Upper lobe of left lung (tissue), 6 donors: ENCODE data around the gene ASH1L. TPM values are rescaled to one million over a fixed set of nuclear protein-coding genes. Genes with fewer than 3 reads are reported as not detected.

Experiments
- ATAC-seq, 2 donors: fragments of 200-7000 bp; cut with Tn5 transposase; one replicate each; pipeline ENCODE4 v1.9.1; 2022; ENCODE audit warnings: mild to moderate bottlenecking in 2 of 2, moderate library complexity in 2 of 2; ENCODE audit not compliant: low FRiP score in 2 of 2
- DNase-seq, 2 donors: peaks; one replicate each; pipeline ENCODE4 v3.0.0-alpha.2; 2019 to 2020
- H3K27ac ChIP-seq, 4 donors: fragments of 200-600 bp; sonication (generic); one replicate each; pipeline ENCODE4 v1.5.1; 2016 to 2019
- H3K27me3 ChIP-seq, 4 donors: fragments of 200-600 bp; sonication (generic); one replicate each; pipeline ENCODE4 v1.5.1; 2017 to 2019
- H3K36me3 ChIP-seq, 4 donors: fragments of 200-600 bp; sonication (generic); one replicate each; pipeline ENCODE4 v1.5.1; 2016 to 2019
- H3K4me1 ChIP-seq, 4 donors: fragments of 200-600 bp; sonication (generic); one replicate each; pipeline ENCODE4 v1.5.1; 2018 to 2019
- H3K4me3 ChIP-seq, 4 donors: fragments of 200-600 bp; sonication (generic); one replicate each; pipeline ENCODE4 v1.5.1; 2017 to 2019; ENCODE audit warnings: mild to moderate bottlenecking in 2 of 4, moderate library complexity in 1 of 4
- H3K9me3 ChIP-seq, 4 donors: fragments of 200-600 bp; sonication (generic); one replicate each; pipeline ENCODE4 v1.5.1; 2018 to 2019
- EP300 ChIP-seq, 4 donors: sonication (generic); formaldehyde crosslinking; IDR thresholded peaks; one replicate each; pipeline ENCODE4 v1.5.1; 2017; ENCODE audit warnings: antibody characterized with exemption in 4 of 4, control low read depth in 2 of 4
- POLR2A ChIP-seq, 4 donors: fragments of 450-650 bp; IDR thresholded peaks; one replicate each; pipeline ENCODE4 v1.5.1; 2016 to 2017; ENCODE audit warnings: antibody characterized with exemption in 4 of 4, mild to moderate bottlenecking in 2 of 4
- POLR2AphosphoS5 ChIP-seq, 2 donors: sonication (generic); formaldehyde crosslinking; IDR thresholded peaks; one replicate each; pipeline ENCODE4 v1.5.1; 2017; ENCODE audit warnings: antibody characterized with exemption in 2 of 2
- WGBS, 2 donors: methylation state at CpG; one replicate each; pipeline ENCODE4 v1.1.5; 2017 to 2018; 5-methylcytosine and 5-hydroxymethylcytosine counted together
- total RNA-seq, 6 donors: library from RNA; depleted of rRNA in 4 of 6; stranded (reverse); fragments of >200 nt in 4 of 6; gene quantifications; one replicate each; pipeline versions ENCODE4 v1.1.0 to v1.2.1, GENCODE V29; 2016 to 2021
- TF ChIP-seq, protein P1 (sequence below), 6 experiments: fragments of 450-650 bp in 4 of 6; fragments of 200-600 bp in 2 of 6; sonication (generic) in 2 of 6; IDR thresholded peaks; one replicate each; pipeline ENCODE4 v1.5.1; 2016 to 2019; ENCODE audit warnings: antibody characterized with exemption in 6 of 6
- donor health status: DM: no; HTN: no; CAD: no; lungs with moderate emphysema.
- donor health status: DM: no; HTN: yes; CAD: no; lungs with severe emphysema.

ASH1L gene
- total RNA-seq, 6 donors from 2014 or later: 43.5 to 68.8 (median 55.1) TPM

DNA sequence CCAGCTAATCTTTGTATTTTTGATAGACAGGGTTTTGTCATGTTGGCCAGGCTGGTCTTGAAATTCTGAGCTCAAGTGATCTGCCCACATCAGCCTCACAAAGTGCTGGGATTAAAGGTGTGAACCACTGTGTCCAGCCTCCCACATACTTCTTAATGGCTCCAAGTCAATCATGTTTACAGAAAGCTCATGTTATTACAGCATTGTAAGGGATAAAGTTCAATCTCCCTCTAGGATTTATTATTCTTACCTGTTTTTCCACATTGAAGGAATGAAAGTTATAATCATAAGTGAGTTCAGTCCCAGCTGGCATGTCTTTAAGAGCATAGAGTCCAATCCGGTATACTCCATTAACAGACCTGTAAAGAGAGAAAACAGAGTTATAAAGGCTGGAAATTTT is 202.6 kb downstream of the ASH1L start:
- TF ChIP-seq POLR2A (IDR thresholded peaks at IDR 0.05) (no peak), POLR2AphosphoS5 (IDR thresholded peaks at IDR 0.05) (no peak), EP300 (IDR thresholded peaks at IDR 0.05) (no peak)
- TF ChIP-seq, protein P1, sequence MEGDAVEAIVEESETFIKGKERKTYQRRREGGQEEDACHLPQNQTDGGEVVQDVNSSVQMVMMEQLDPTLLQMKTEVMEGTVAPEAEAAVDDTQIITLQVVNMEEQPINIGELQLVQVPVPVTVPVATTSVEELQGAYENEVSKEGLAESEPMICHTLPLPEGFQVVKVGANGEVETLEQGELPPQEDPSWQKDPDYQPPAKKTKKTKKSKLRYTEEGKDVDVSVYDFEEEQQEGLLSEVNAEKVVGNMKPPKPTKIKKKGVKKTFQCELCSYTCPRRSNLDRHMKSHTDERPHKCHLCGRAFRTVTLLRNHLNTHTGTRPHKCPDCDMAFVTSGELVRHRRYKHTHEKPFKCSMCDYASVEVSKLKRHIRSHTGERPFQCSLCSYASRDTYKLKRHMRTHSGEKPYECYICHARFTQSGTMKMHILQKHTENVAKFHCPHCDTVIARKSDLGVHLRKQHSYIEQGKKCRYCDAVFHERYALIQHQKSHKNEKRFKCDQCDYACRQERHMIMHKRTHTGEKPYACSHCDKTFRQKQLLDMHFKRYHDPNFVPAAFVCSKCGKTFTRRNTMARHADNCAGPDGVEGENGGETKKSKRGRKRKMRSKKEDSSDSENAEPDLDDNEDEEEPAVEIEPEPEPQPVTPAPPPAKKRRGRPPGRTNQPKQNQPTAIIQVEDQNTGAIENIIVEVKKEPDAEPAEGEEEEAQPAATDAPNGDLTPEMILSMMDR (IDR thresholded peaks at IDR 0.05): no peak
- no peaks in the 10 kb centered on the region for H3K9me3 ChIP-seq
- H3K36me3 ChIP-seq: peaks cover 15 to 76% (median 48%) of the 10 kb centered on the region in 4 donors
- DNase-seq (no peak), ATAC-seq (no peak)
- no peaks in the 10 kb centered on the region for H3K4me1 ChIP-seq
- 100% methylated on average over 1 of the region's 1 CpG for WGBS, 2 donors
- H3K4me3 ChIP-seq: no peak overlapping the region
- H3K27ac ChIP-seq: no peak overlapping the region
- H3K27me3 ChIP-seq: no peaks in the 10 kb centered on the region

DNA sequence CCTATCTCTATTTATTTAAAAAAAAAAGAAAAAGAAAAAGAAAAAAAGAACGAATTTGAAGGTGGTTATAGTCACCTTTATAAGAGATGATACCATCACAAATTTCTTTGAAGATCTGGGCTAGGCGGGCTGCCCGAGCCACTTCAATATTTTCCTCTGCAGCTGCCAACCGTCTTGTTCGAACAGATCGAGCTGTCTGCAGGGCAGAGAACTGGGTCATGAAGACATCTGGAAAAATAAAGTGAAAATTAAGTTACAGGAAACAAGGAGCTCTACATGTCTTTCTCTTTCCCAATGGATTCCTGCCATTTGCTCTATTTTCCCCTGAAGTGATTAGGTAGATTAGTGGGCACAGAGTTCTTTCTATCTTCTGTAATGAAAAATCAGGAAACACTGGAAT is 210.0 kb downstream of the ASH1L start:
- H3K4me3 ChIP-seq: no peak overlapping the region
- no peak for DNase-seq
- H3K27me3 ChIP-seq: no peaks in the 10 kb centered on the region
- H3K4me1 ChIP-seq: no peaks in the 10 kb centered on the region
- 91 to 95% methylated on average over 6 of the region's 6 CpGs for WGBS, 2 donors
- no peak for ATAC-seq
- H3K36me3 ChIP-seq: peaks cover 27 to 99% (median 77%) of the 10 kb centered on the region in 4 donors
- H3K9me3 ChIP-seq: no peaks in the 10 kb centered on the region
- no peak for TF ChIP-seq EP300 (IDR thresholded peaks at IDR 0.05)
- TF ChIP-seq POLR2A (IDR thresholded peaks at IDR 0.05): no peak
- TF ChIP-seq POLR2AphosphoS5 (IDR thresholded peaks at IDR 0.05): no peak
- TF ChIP-seq, protein P1 (IDR thresholded peaks at IDR 0.05): no peak
- H3K27ac ChIP-seq: no peak overlapping the region

DNA sequence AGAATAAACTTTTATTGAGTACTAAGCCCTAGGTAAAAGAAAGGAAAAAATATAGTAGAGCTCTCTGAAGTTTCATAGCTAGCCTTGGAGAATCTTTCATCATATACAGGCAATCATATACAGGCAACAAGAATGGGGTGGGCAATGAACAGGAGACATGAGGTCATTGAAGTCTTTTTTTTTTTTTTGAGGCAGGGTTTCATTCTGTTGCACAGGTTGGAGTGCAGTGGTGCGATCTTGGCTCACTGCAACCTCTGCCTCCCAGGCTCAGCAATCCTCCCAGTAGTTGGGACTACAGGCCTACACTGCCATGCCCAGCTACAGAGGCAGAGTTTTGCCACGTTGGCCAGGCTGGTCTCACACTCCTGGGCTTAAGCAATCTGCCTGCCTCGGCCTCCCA is 219.8 kb downstream of the ASH1L start:
- Histone ChIP-seq H3K27ac (no peak overlapping the region), H3K9me3 (no peaks in the 10 kb centered on the region), H3K4me3 (no peak overlapping the region), H3K36me3 (peaks cover 74 to 99% (median 87%) of the 10 kb centered on the region in 4 donors), H3K27me3 (no peaks in the 10 kb centered on the region), H3K4me1 (no peaks in the 10 kb centered on the region)
- ATAC-seq: no peak
- no peak for DNase-seq
- TF ChIP-seq POLR2AphosphoS5 (IDR thresholded peaks at IDR 0.05) (no peak), EP300 (IDR thresholded peaks at IDR 0.05) (no peak), POLR2A (IDR thresholded peaks at IDR 0.05) (no peak)
- TF ChIP-seq, protein P1 (IDR thresholded peaks at IDR 0.05): no peak
- 93 to 96% methylated on average over 3 of the region's 3 CpGs for WGBS, 2 donors

DNA sequence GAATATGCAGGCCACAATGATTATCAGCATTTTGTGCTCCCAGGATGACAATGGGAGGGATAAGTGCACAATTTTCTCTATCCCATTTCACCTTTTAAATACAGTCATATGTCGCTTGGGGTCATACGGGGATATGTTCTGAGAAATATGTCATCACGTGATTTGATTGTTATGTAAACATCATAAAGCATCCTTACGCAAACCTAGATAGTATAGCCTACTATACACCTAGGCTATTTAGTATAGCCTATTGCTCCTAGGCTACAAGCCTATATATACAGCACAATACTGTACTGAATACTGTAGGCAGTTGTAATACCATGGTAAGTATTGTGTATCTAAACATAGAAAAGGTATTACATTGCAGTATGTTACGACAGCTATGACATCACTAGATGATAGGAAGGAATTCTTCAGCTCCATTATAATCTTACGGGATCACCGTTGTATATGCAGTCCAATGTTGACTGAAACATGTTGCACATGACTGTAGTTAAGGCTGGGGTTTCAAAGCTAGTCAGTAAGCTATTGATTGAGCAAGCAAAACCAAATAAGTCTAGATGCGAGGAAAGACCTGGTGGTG is 223.0 kb downstream of the ASH1L start:
- Histone ChIP-seq H3K27ac (no peak overlapping the region), H3K36me3 (peaks cover 62 to 98% (median 76%) of the 10 kb centered on the region in 4 donors), H3K4me3 (no peak overlapping the region), H3K9me3 (no peaks in the 10 kb centered on the region), H3K27me3 (no peaks in the 10 kb centered on the region), H3K4me1 (no peaks in the 10 kb centered on the region)
- WGBS, 2 donors: 90 to 93% methylated on average over 8 of the region's 8 CpGs
- DNase-seq (no peak), ATAC-seq (no peak)
- TF ChIP-seq EP300 (IDR thresholded peaks at IDR 0.05) (no peak), POLR2A (IDR thresholded peaks at IDR 0.05) (no peak), POLR2AphosphoS5 (IDR thresholded peaks at IDR 0.05) (no peak)
- TF ChIP-seq, protein P1 (IDR thresholded peaks at IDR 0.05): no peak

DNA sequence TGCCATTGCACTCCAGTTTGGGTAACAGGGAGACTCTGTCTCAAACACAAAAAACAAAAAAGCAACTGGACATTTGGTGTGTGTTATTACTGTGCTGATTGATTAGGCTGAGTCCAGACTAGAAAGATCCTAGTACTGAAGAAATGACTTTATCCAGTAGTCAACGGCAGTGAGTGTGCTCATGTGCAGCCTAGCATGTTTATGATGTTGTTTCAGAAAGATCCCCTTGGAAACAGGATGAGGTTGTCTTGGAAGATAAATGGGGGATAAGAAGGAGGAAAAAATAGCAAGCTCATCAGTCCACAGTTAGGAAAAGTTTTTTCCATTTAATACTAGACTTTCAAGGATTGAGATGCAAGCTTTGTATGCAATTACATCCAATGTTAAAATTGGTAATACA is 227.6 kb downstream of the ASH1L start:
- no peak overlapping the region for H3K27ac ChIP-seq
- H3K4me3 ChIP-seq: no peak overlapping the region
- peaks cover 3 to 8% (median 5%) of the 10 kb centered on the region in 4 donors for H3K4me1 ChIP-seq
- WGBS, 2 donors: 68 to 75% methylated on average over 1 of the region's 1 CpG
- no peak for DNase-seq
- TF ChIP-seq EP300 (IDR thresholded peaks at IDR 0.05) (no peak), POLR2AphosphoS5 (IDR thresholded peaks at IDR 0.05) (no peak), POLR2A (IDR thresholded peaks at IDR 0.05) (no peak)
- TF ChIP-seq, protein P1 (IDR thresholded peaks at IDR 0.05): no peak
- H3K27me3 ChIP-seq: no peaks in the 10 kb centered on the region
- H3K36me3 ChIP-seq: peaks cover 28 to 87% (median 53%) of the 10 kb centered on the region in 4 donors
- no peaks in the 10 kb centered on the region for H3K9me3 ChIP-seq
- no peak for ATAC-seq
